GM04504 (cell line): ENCODE data around the gene HRG.

Source experiments
- DNase-seq: peaks from one replicate; pipeline ENCODE4 v3.0.0-alpha.2; 2012; ENCODE audit warnings: low read depth

HRG gene

GRCh38 chr3:186639778-186640472 lies 25.9 kb upstream of the HRG start, which contains the start of gene FETUB:
TSS of gene FETUB (plus strand) at chr3:186640399. CDS start at chr3:186640461, 62 bp downstream.
- DNase-seq: no peak

DNA sequence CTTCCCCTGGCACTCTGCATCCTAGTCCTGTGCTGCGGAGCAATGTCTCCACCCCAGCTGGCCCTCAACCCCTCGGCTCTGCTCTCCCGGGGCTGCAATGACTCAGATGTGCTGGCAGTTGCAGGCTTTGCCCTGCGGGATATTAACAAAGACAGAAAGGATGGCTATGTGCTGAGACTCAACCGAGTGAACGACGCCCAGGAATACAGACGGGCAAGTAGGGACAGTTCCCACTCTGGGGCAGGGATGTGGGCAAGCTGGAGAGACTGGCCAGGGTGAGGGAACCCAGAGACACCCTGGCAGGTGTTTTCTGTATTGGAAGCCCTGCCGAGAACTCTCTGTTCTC lies 25.4 kb upstream of the HRG start:
- DNase-seq: peak; percentile 17

DNA sequence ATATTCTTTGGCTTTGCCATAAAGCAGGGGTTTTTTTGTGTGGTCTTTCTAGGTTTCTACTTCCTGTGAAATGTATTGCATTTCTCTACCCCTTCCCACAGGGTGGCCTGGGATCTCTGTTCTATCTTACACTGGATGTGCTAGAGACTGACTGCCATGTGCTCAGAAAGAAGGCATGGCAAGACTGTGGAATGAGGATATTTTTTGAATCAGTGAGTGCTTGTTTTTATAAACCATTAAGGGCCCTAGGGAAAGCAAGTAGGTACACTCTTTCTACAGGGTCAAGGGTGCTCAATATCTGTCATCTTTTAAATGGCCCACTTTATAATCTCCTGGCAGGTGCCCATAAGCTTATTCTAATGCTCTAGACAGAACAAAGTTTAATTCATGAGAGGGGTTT lies 24.9 kb upstream of the HRG start:
- no peak for DNase-seq

GRCh38 chr3:186642014-186642413 lies 23.8 kb upstream of the HRG start:
- DNase-seq: no peak

DNA sequence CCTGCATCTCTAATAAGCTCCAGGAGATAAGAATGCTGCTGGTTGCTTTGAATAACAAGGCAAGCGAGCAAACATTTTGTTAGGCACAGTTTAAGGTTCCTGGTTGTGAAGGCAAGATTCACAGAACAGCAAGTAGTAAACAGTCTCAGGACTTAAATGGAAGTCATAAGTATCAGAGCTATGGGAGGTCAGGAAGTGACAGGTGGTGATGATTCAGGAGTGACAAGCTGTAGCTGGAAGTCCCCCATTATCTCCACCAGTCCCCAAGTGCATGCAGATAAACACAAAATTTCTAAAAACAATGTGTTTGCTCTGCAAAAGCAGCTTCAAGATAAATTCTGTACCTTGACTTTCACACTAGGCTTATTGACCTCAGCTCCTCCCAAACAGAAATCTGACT lies 22.3 kb upstream of the HRG start:
- no peak for DNase-seq

DNA sequence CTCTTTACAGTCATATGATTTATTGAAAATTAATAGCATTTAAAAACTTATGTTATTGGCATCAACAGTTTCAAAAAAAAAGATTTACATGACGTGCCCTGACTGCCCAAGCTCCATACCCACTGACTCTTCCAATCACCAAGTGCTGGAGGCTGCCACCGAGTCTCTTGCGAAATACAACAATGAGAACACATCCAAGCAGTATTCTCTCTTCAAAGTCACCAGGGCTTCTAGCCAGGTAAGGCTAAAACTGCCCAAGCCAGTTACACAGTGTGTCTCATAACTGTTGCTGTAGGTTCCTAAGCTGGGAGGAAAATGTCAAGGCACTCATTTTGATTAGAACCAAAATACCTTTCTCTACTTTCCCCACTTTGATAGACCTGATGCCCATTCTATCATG lies 21.1 kb upstream of the HRG start:
- DNase-seq: no peak

GRCh38 chr3:186646106-186646505 lies 19.7 kb upstream of the HRG start:
- DNase-seq: no peak

DNA sequence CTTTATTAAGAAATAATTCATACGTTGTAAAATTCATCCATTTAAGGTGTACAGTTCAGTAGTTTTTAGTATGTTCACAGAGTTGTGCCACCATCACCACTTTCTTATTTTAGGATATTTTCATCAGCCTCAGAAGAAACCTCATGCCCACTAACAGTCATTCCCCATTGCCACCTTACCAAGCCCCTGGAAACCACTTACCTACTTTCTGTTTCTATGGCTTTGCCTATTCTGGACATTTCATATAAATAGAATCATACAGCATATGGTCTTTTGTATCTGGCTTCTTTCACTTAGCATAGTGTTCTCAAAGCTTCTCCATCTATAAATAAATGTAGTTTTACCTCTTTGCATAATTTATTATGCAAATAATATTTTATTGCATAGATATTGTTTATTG lies 19.0 kb upstream of the HRG start:
- DNase-seq: no peak

GRCh38 chr3:186648851-186649250 lies 17.0 kb upstream of the HRG start:
- DNase-seq: no peak

DNA sequence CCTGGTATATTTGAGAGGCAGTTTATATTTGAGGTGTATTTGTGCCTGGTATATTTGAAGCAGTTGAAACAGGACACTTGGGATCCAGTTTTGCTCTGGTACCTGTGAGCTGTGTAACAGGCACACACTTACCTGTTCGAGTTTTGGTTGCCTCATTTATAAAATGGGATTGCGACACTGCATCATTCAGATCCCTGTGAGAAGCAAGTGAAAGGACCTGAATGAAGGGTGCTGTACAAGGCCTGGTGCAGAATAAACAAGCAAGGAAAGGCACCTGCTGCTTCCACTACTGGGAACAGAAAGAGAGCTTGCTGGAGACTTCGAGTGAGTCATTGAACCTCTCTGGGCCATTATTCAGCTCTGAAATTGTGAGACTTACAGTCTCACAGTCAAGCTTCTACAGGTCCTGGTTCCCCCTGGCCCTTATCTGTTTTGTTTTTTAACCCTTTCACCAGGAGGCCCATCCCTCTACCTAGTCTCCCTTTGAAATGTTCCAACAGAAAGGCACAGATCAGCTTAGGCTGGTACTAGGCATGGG lies 14.1 kb upstream of the HRG start:
- DNase-seq: no peak

DNA sequence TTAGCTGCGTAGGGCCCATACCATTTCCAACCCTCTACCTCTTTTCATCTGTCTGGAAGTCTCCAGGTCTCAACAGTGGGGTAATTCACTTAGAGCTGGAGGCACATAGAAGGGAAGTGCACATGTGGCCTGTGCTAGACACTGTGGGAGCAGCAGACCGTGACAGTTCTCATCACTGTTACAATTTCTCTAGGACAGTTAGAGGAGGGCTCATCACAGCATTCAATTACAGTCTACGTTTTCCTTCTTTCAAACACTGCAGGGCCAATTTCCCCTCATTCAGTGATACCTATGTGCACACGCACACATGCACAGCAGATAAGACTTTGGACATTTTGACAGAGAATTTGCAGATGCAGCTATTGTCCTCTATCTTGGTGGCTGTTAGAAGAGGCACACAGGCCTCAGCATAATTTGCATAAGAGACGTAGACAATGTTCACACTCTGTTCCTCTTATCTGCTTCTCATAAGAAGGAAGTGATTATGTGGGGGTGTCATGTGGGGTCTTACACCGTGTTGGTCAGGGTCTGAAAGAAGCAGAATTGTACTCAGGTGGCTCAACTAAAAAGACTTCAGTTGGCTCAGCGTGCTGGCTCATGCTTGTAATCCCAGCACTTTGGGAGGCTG lies 12.6 kb upstream of the HRG start:
- DNase-seq: no peak

- DNase-seq: no peak
These were observed 11.8 kb upstream of the HRG start for GRCh38 chr3:186653984-186654383.

DNA sequence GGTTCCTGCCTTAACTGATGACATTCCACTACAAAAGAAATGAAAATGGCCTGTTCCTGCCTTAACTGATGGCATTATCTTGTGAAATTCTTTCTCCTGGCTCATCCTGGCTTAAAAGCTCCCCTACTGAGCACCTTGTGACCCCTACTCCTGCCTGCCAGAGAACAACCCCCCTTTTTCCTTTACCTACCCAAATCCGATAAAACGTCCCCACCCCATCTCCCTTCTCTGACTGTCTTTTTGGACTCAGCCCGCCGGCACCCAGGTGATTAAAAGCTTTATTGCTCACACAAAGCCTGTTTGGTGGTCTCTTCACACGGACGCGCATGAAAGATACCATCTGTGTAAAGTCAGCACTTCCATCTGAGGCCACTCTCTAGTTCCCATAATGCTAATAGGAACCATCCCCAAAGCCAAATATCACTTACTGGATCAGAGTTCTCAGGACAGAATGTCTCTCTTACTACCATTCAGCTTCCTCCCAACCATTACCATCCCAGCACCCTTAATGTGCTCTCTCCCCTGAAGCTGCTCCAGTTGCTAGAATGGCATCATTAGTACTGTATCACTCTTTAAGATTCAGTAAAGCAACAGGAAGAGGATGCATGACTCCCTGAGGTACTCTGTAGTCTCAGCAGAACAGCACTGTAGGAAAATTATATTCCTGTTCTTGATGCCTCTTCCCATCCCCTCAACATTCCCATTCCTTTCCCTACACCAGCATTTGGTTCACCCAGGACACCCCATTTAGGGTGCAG lies 2.3 kb upstream of the HRG start:
- no peak for DNase-seq

DNA sequence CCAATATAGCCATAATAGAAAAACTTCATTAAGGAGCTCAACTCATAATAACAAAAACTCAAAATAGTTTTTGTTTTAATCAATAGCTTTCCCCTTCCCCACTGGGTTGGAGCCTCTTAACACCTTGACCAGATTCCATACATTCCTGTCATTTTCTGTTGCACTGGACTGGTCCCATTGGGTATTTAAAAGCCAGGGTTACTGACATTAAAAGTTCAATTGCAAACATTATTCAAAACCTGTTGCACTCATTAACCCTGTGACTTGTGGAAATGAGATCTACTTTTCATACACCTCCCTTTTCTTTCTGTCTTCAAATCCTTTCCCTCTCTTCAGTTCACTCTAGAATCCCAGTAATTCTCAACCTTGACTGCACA lies 1.7 kb upstream of the HRG start:
- no peak for DNase-seq

GRCh38 chr3:186664506-186664905 lies 1.3 kb upstream of the HRG start:
- no peak for DNase-seq

GRCh38 chr3:186668426-186668825 lies 2.6 kb downstream of the HRG start:
- no peak for DNase-seq

GRCh38 chr3:186669378-186670084 lies 3.7 kb downstream of the HRG start:
- DNase-seq: no peak

GRCh38 chr3:186670155-186670554 lies 4.3 kb downstream of the HRG start:
- DNase-seq: no peak

- no peak for DNase-seq
These were observed 5.2 kb downstream of the HRG start for GRCh38 chr3:186671051-186671450.

DNA sequence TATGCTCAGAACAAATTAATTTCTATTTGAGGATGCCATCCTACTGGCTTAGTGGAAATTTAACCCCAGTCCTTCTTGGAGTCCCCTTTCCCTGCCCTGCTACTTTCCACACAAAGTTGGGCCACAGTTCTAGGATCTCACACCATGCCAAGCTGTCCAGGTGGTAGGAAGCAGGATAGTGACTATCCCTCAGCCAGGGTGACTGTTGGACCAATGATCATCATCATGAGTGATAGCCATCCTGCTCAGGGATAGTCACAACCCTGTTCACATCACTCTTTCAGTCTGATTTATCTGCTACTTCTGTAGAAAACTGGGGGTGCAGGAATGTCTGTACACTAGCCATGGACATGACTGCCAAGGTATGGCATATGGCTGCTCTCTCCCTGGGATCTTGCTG lies 12.8 kb downstream of the HRG start:
- DNase-seq: no peak

DNA sequence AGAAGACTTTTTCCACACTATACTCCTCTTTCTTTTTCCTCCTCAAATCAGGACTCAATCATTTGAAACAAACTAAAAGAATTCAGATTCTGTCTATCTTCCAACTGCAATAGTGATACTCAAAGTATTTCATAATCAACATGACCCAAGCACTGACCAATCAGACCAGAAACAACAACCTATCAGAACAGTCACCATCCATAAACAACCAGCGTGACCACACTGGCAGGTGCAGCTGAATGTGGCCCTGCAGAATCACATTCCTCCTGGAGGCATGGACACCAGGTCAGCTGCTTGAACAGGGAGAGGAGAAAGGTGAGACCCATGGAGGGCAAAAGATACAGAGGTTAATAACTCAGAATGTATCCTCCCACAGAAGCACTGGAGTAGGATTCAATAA lies 13.3 kb downstream of the HRG start:
- DNase-seq: no peak

DNA sequence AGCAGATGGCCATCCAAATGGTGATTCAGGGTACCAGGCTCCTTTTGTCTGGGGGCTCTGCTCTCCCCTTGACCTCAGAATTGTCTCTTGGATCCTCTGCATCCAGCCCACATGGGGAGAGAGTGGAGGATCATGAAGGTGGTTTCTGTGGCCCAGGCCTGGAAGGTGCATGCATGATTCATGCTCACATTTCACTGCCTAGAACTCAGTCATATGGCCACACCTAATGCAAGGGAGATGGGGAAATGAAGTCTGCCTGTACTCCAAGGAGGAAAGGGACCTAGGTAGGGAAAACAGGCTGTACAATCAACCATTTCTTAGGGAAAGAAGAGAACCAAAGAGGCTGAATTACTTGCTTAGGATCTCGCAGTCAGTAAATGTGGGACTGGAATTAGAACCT lies 15.1 kb downstream of the HRG start:
- no peak for DNase-seq

DNA sequence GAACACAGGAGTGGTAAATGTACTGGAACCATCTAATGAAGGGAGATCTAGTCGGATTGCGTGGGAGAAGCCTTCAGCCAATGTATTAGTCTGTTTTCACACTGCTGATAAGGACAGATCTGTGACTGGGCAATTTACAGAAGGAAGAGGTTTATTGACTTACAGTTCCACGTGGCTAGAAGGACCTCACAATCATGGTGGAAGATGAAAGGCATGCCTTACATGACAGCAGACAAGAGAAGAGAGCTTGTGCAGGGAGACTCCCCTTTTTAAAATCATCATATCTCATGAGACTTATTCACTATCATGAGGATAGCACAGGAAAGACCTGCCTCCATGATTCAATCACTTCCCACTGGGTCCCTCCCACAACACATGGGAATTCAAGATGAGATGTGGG lies 17.0 kb downstream of the HRG start:
- DNase-seq: no peak
